WTC11 (cell line): ENCODE results near the gene CUEDC1. TPM values are rescaled to one million over a fixed set of nuclear protein-coding genes. Genes with fewer than 3 reads are reported as not detected.

Source experiments
- ATAC-seq: fragments of 200-7000 bp; cut with Tn5 transposase; 2 replicates; pipeline ENCODE4 v1.10.0; 2021; ENCODE audit warnings: mild to moderate bottlenecking, moderate library complexity
- CTCF ChIA-PET: fragments of 300-600 bp; sonication (Branson Sonifier 250); formaldehyde crosslinking; loops from one replicate; lab custom pipeline; 2021; ENCODE audit warnings: antibody characterized with exemption; lab: Charles Lee
- POLR2A ChIA-PET: fragments of 350-600 bp; sonication (Branson Sonifier 250); formaldehyde crosslinking; loops from one replicate; lab custom pipeline; 2021; ENCODE audit warnings: antibody characterized with exemption; lab: Charles Lee
- DNase-seq: peaks from one replicate; pipeline ENCODE4 v3.0.0; 2021; ENCODE audit warnings: low spot score
- H3K27ac Mint-ChIP-seq: 2 replicates; pipeline ENCODE4 v1.8.0; 2021; ENCODE audit warnings: mixed read lengths
- H3K27me3 Mint-ChIP-seq: 2 replicates; pipeline ENCODE4 v1.8.0; 2021; ENCODE audit warnings: low read depth, mild to moderate bottlenecking, moderate library complexity, mixed read lengths
- H3K36me3 Mint-ChIP-seq: 2 replicates; pipeline ENCODE4 v1.8.0; 2021; ENCODE audit warnings: mixed read lengths
- H3K4me1 Mint-ChIP-seq: 2 replicates; pipeline ENCODE4 v1.8.0; 2022; ENCODE audit warnings: mixed read lengths
- H3K4me3 Mint-ChIP-seq: 2 replicates; pipeline ENCODE4 v1.8.0; 2021; ENCODE audit warnings: mild to moderate bottlenecking, moderate library complexity, mixed read lengths
- H3K9me3 Mint-ChIP-seq: 2 replicates; pipeline ENCODE4 v1.8.0; 2021; ENCODE audit warnings: mixed read lengths
- AR ChIP-seq: fragments of 250-450 bp; sonication (Bioruptor Pico); IDR thresholded peaks from 2 replicates; pipeline ENCODE4 v1.9.0; 2021; ENCODE audit warnings: mild to moderate bottlenecking
- ERG ChIP-seq: fragments of 250-450 bp; sonication (Bioruptor Pico); IDR thresholded peaks from 2 replicates; pipeline ENCODE4 v1.8.0; 2021; ENCODE audit warnings: mild to moderate bottlenecking
- FOXJ3 ChIP-seq: sonication (generic); formaldehyde crosslinking; IDR thresholded peaks from 2 replicates; pipeline ENCODE4 v1.9.0; 2021; ENCODE audit warnings: missing genetic modification reagents, mild to moderate bottlenecking, borderline replicate concordance
- FOXK1 ChIP-seq: sonication (generic); formaldehyde crosslinking; IDR thresholded peaks from 2 replicates; pipeline ENCODE4 v1.8.0; 2022; ENCODE audit warnings: mild to moderate bottlenecking, moderate library complexity, missing genetic modification reagents
- FOXP1 ChIP-seq: sonication (generic); formaldehyde crosslinking; IDR thresholded peaks from 2 replicates; pipeline ENCODE4 v1.8.0; 2022; ENCODE audit warnings: missing genetic modification reagents, mild to moderate bottlenecking, moderate library complexity, borderline replicate concordance
- GTF2I ChIP-seq: fragments of 250-450 bp; sonication (Bioruptor Pico); conservative IDR thresholded peaks from 2 replicates; pipeline ENCODE4 v1.4.0; 2021; ENCODE audit warnings: mild to moderate bottlenecking
- HMGA2 ChIP-seq: fragments of 250-450 bp; sonication (Bioruptor Pico); IDR thresholded peaks from 2 replicates; pipeline ENCODE4 v1.4.0; 2021; ENCODE audit warnings: mild to moderate bottlenecking, moderate library complexity
- JUN ChIP-seq: sonication (generic); formaldehyde crosslinking; IDR thresholded peaks from 2 replicates; pipeline ENCODE4 v1.8.0; 2023; ENCODE audit warnings: mild to moderate bottlenecking, missing genetic modification reagents
- PREB ChIP-seq: sonication (generic); formaldehyde crosslinking; IDR thresholded peaks from 2 replicates; pipeline ENCODE4 v1.8.1; 2022; ENCODE audit warnings: mild to moderate bottlenecking, missing genetic modification reagents, moderate library complexity, borderline replicate concordance
- RORB ChIP-seq: fragments of 250-450 bp; sonication (Bioruptor Pico); IDR thresholded peaks from 2 replicates; pipeline ENCODE4 v1.9.0; 2021; ENCODE audit warnings: mild to moderate bottlenecking
- SMAD3 ChIP-seq: sonication (generic); formaldehyde crosslinking; IDR thresholded peaks from 2 replicates; pipeline ENCODE4 v1.8.0; 2022; ENCODE audit warnings: missing genetic modification reagents, mild to moderate bottlenecking, borderline replicate concordance
- ZBTB21 ChIP-seq: sonication (generic); formaldehyde crosslinking; IDR thresholded peaks from 2 replicates; pipeline ENCODE4 v1.8.1; 2023; ENCODE audit warnings: mild to moderate bottlenecking, missing genetic modification reagents, borderline replicate concordance
- ZNF121 ChIP-seq: sonication (generic); formaldehyde crosslinking; IDR thresholded peaks from 2 replicates; pipeline ENCODE4 v1.8.0; 2023; ENCODE audit warnings: missing genetic modification reagents
- ZNF219 ChIP-seq: sonication (generic); formaldehyde crosslinking; IDR thresholded peaks from 2 replicates; pipeline ENCODE4 v1.8.0; 2023; ENCODE audit warnings: missing genetic modification reagents, mild to moderate bottlenecking, borderline replicate concordance
- ZNF423 ChIP-seq: fragments of 250-450 bp; sonication (Bioruptor Pico); IDR thresholded peaks from 2 replicates; pipeline ENCODE4 v2.1.2; 2022; ENCODE audit warnings: mild to moderate bottlenecking, moderate library complexity
- ZSCAN18 ChIP-seq: fragments of 250-450 bp; sonication (Bioruptor Pico); IDR thresholded peaks from 2 replicates; pipeline ENCODE4 v2.1.2; 2022; ENCODE audit warnings: mild to moderate bottlenecking, moderate library complexity
- total RNA-seq: library from RNA; stranded (reverse); gene quantifications from 3 replicates; pipeline ENCODE4 v1.2.3, GENCODE V29; 2021
- TF ChIP-seq, protein P1 (sequence below): sonication (generic); formaldehyde crosslinking; IDR thresholded peaks from 2 replicates; pipeline ENCODE4 v1.8.1; 2023; ENCODE audit warnings: mild to moderate bottlenecking, missing genetic modification reagents
- TF ChIP-seq, protein P2 (sequence below): sonication (generic); formaldehyde crosslinking; IDR thresholded peaks from 2 replicates; pipeline ENCODE4 v1.8.1; 2022; ENCODE audit warnings: mild to moderate bottlenecking, moderate library complexity, missing genetic modification reagents
- TF ChIP-seq, protein P3 (sequence below): fragments of 250-450 bp; sonication (Bioruptor Pico); IDR thresholded peaks from 2 replicates; pipeline ENCODE4 v1.9.0; 2021; ENCODE audit warnings: moderate library complexity, mild to moderate bottlenecking, inconsistent platforms, borderline replicate concordance
- TF ChIP-seq, protein P4 (sequence below): fragments of 250-450 bp; sonication (Bioruptor Pico); conservative IDR thresholded peaks from 2 replicates; pipeline ENCODE4 v1.9.0; 2021; ENCODE audit warnings: mild to moderate bottlenecking
- TF ChIP-seq, protein P5 (sequence below): sonication (generic); formaldehyde crosslinking; IDR thresholded peaks from 2 replicates; pipeline ENCODE4 v1.8.1; 2022; ENCODE audit warnings: low read depth, mild to moderate bottlenecking, moderate library complexity, missing genetic modification reagents, borderline replicate concordance

Gene CUEDC1
- total RNA-seq, 1 experiment from 2014 or later: 12.2 TPM

GRCh38 chr17:57855391-57856035, 99.7 kb downstream of the CUEDC1 start:
- ChIA-PET POLR2A (no interaction called here), CTCF (interaction anchor here (0.6 to 14.8 kb wide), 9 partner anchors 12 to 591 kb away, joined by 3 to 207 read pairs (median 5); no protein-coding TSS in a partner anchor)
- Mint-ChIP-seq H3K27me3 (peaks cover 10% of the 10 kb centered on the region), H3K4me3 (no peak overlapping the region), H3K36me3 (no peaks in the 10 kb centered on the region), H3K4me1 (peaks cover 39% of the 10 kb centered on the region), H3K9me3 (no peaks in the 10 kb centered on the region), H3K27ac (no peak overlapping the region)
- TF ChIP-seq HMGA2 (CRISPR knock-in tag) (no peak), PREB (CRISPR knock-in tag) (no peak), ZNF121 (CRISPR knock-in tag) (no peak), ERG (CRISPR knock-in tag) (no peak), JUN (no peak), FOXJ3 (CRISPR knock-in tag) (no peak), GTF2I (CRISPR knock-in tag) (no peak), FOXP1 (CRISPR knock-in tag) (no peak)
- TF ChIP-seq, protein P1, sequence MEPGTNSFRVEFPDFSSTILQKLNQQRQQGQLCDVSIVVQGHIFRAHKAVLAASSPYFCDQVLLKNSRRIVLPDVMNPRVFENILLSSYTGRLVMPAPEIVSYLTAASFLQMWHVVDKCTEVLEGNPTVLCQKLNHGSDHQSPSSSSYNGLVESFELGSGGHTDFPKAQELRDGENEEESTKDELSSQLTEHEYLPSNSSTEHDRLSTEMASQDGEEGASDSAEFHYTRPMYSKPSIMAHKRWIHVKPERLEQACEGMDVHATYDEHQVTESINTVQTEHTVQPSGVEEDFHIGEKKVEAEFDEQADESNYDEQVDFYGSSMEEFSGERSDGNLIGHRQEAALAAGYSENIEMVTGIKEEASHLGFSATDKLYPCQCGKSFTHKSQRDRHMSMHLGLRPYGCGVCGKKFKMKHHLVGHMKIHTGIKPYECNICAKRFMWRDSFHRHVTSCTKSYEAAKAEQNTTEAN: no peak
- TF ChIP-seq, protein P2, sequence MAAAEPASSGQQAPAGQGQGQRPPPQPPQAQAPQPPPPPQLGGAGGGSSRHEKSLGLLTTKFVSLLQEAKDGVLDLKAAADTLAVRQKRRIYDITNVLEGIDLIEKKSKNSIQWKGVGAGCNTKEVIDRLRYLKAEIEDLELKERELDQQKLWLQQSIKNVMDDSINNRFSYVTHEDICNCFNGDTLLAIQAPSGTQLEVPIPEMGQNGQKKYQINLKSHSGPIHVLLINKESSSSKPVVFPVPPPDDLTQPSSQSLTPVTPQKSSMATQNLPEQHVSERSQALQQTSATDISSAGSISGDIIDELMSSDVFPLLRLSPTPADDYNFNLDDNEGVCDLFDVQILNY: no peak
- DNase-seq: no peak
- ATAC-seq: no peak

- no peaks in the 10 kb centered on the region for H3K27me3 Mint-ChIP-seq
- POLR2A ChIA-PET: no interaction called here
- H3K36me3 Mint-ChIP-seq: peaks cover 8% of the 10 kb centered on the region
- ATAC-seq: no peak
- H3K4me1 Mint-ChIP-seq: peaks cover 39% of the 10 kb centered on the region
- no peak for DNase-seq
- no peaks in the 10 kb centered on the region for H3K9me3 Mint-ChIP-seq
- H3K27ac Mint-ChIP-seq: no peak overlapping the region
- CTCF ChIA-PET: interaction anchor here (0.7 to 14.8 kb wide), 3 partner anchors 20 to 144 kb away, joined by 3 to 207 read pairs (median 6); no protein-coding TSS in a partner anchor
- no peak overlapping the region for H3K4me3 Mint-ChIP-seq
- TF ChIP-seq ZNF219 (CRISPR knock-in tag): no peak
- TF ChIP-seq SMAD3 (CRISPR knock-in tag): no peak
- TF ChIP-seq AR (CRISPR knock-in tag): no peak
- TF ChIP-seq, protein P3, sequence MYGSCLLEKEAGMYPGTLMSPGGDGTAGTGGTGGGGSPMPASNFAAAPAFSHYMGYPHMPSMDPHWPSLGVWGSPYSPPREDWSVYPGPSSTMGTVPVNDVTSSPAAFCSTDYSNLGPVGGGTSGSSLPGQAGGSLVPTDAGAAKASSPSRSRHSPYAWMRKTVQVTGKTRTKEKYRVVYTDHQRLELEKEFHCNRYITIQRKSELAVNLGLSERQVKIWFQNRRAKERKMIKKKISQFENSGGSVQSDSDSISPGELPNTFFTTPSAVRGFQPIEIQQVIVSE (CRISPR knock-in tag): no peak
- TF ChIP-seq ZBTB21 (CRISPR knock-in tag): no peak
- TF ChIP-seq, protein P4, sequence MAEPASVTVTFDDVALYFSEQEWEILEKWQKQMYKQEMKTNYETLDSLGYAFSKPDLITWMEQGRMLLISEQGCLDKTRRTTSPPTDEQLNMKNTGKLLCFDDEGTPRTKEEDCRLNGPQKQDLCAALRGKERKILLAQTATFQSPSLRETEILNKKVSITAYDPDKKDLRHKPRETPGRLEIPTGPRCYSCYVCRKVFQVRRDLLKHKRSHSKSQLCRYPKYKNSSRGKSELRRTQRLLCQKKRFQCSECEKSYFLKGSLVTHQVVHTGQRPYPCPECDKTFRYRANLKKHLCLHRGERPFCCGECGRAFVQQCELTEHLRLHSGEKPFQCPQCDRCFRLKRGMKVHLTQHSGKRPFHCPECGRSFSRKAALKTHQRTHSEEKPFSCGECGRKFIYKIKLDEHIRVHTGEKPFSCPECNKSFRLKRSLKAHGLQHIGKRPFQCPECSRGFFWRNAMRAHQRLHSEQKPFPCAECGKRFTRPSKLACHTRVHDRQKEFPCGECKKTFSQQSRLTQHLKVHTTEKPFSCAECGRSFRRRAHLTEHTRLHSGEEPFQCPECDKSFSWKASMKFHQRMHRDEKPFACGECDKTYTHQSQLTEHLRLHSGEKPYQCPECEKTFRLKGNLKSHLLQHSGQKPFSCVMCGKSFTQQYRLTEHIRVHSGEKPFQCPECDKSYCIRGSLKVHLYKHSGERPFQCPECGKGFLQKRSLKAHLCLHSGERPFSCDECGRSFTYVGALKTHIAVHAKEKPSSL (CRISPR knock-in tag): no peak
- no peak for TF ChIP-seq HMGA2 (CRISPR knock-in tag)
- TF ChIP-seq RORB (CRISPR knock-in tag): no peak
- TF ChIP-seq, protein P5, sequence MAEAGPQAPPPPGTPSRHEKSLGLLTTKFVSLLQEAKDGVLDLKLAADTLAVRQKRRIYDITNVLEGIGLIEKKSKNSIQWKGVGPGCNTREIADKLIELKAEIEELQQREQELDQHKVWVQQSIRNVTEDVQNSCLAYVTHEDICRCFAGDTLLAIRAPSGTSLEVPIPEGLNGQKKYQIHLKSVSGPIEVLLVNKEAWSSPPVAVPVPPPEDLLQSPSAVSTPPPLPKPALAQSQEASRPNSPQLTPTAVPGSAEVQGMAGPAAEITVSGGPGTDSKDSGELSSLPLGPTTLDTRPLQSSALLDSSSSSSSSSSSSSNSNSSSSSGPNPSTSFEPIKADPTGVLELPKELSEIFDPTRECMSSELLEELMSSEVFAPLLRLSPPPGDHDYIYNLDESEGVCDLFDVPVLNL: no peak
- TF ChIP-seq ZSCAN18 (CRISPR knock-in tag): no peak
- TF ChIP-seq FOXK1 (CRISPR knock-in tag): no peak
- no peak for TF ChIP-seq ZNF423 (CRISPR knock-in tag)
These were observed 101.5 kb downstream of the CUEDC1 start for GRCh38 chr17:57853695-57854094.
